ENCODE results near the gene ZNF771.
"Not testable (repeated sequence)": the region's sequence is repeated elsewhere in the genome, so short reads cannot be mapped to it uniquely, and the experiment has no call there.

The ZNF771 gene

GRCh38 chr16:30434852-30435251 lies 27.4 kb downstream of the ZNF771 start:
- no peak for DNase-seq (ENCODE audit: low spot score)

- DNase-seq (ENCODE audit: low spot score), result no peak
Observed at GRCh38 chr16:30437511-30438046, 30.2 kb downstream of the ZNF771 start.

DNA sequence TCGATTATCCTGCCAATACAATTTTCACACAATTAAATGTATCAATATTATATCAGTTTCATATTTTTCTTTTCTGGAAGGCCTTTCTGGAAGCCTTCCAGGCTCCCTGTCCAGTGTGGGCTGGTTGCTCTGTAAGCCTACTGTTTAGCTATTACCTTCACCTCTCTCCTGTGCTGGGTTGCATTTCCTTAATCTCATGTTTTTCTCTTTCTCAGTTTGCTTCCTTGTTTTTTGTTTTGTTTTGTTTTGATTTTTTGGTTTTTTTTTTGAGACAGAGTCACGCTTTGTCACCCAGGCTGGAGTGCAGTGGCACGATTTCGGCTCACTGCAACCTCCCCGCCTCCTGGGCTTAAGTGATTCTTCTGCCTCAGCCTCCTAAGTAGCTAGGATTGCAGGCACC lies 31.4 kb downstream of the ZNF771 start:
- DNase-seq (ENCODE audit: low spot score), result no peak

DNA sequence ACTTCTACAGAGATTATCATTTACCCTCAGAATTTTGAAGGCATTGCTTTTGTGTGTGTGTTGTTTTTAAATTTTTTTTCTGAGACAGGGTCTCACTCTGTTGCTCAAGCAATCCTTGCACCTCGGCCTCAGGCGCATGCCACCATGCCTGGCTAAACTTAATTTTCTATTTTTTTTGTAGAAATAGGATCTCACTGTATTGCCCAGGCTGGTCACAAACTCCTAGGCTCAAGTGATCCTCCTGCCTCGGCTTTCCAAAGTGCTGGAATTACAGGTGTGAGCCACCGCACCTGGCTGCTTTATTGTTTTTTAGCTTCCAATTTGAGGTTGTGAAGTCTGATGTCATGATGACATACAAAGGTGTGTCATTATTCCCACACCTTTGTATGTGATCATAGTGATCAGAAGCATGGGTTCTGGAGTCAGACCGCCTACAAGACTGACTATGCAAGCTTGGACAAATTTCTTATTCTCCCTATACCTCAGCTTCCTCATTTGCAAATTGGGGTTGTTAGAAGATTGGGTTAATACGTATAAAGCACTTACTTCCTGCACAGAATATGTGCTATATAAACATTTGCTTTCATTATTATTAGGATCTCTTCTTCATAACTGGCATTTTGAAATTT lies 32.4 kb downstream of the ZNF771 start:
- no peak for DNase-seq (ENCODE audit: low spot score)

- no peak for DNase-seq (ENCODE audit: low spot score)
Observed at GRCh38 chr16:30443631-30444030, 36.2 kb downstream of the ZNF771 start.

DNA sequence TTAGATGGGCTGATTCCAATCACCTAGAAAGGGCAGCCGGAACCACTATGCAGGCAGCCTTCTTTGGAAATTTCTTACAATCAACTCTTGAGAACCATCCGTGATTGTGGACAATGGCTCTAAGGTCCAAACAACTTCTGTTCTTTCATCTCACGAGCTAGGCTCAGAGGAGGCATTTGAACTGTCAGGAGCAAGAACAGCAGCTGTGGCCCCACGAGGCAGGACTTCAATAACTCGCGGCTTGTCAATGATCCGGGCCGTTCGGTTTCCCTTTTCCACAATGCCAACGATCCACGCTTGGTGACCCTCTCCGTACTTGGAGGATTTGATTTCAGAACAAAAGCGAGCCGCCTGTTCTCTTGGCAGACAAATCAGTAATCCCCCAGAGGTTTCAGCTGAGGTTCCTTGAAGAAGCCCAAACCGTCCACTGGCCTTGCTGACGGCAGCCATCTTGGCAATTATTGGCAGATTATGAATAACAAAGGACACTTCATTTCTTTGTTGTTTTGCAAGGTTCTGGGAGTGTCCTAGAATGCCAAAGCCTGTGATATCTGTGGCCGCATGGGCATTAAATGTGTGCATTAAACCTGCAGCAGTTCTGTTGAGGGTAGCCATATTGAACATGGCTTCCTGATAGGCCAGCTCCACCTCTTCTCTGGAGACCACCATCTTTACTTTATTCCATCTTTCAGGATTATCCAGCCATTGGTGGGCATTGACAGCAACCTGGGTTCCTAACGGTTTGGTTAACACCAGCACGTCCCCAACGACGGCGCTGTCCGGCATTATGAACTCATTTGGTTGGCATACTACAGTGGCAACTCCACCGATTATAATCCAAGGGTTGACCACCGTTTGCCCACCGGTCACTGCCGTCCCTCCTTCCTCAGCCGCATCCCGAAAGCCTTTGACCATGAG lies 37.1 kb downstream of the ZNF771 start:
- no peak for DNase-seq (ENCODE audit: low spot score)

DNA sequence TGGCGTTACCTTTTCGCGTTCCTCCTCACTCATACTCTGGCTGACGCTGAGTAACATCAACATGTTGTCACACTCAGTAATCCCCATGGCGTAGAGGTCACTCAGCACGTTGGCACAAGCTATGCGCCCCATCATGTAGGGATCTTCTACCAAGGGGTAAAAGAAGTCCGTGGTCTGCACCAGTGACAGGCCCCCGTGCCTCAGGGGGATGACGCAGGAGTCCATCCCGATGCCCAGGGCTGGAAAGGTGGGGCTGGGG lies 37.7 kb downstream of the ZNF771 start:
- no peak for DNase-seq (ENCODE audit: low spot score)

- peak; percentile 97 for DNase-seq (ENCODE audit: low spot score)
Observed at GRCh38 chr16:30445408-30446202, 38.2 kb downstream of the ZNF771 start, which contains the start of gene SEPHS2. TSS of gene SEPHS2 (minus strand) at chr16:30445874. CDS start at chr16:30445727, 147 bp downstream.

DNA sequence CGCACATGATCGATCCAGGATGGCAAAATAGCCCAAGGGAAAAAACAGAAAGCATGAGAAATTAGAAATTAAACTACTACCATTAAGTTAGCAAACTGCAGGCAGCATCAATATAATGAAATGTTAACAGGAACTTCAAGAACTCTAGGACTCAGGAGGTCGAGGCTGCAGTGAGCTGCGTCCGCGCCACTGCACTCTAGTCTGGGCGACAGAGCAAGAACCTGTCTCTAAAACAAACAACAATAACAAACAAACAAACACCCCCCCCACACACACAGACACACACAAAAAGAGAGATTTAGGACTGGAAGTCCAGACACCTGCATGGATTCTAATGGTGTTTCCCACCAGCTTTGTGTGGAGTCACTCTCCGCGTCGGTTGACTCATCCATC lies 38.8 kb downstream of the ZNF771 start:
- no peak for DNase-seq (ENCODE audit: low spot score)

- DNase-seq (ENCODE audit: low spot score), result no peak
Observed at GRCh38 chr16:30447512-30448226, 40.3 kb downstream of the ZNF771 start.

- no peak for DNase-seq (ENCODE audit: low spot score)
Observed at GRCh38 chr16:30449116-30449435, 41.7 kb downstream of the ZNF771 start.

DNA sequence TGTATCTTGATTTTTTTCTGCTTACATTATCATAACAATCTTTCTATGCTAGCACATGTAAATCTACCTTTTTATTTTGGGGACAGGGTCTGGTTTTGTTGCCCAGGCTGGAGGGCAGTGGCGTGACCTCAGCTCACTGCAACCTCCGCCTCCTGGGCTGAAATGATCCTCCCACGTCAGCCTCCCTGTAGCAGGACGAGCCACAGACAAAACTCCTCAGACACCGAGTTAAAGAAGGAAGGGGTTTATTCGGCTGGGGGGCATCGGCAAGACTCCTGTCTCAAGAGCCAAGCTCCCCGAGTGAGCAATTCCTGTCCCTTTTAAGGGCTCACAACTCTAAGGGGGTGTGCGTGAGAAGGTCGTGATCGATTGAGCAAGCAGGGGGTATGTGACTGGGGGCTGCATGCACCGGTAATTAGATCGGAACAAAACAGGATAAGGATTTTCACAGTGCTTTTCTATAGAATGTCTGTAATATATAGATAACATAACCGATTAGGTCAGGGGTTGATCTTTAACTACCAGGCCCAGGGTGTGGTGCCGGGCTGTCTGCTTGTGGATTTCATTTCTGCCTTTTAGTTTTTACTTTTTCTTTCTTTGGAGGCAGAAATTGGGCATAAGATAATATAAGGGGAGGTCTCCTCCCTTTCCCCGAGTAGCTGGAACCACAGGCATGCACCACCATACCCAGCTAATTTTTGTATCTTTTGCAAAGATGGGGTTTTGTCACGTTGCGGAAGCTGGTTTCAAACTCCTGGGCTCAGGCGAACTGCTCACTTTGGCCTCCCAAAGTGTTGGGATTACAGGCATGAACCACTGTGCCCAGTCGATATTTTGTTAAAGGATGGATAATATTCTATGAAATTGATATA lies 45.5 kb downstream of the ZNF771 start:
- not testable (repeated sequence) for DNase-seq (ENCODE audit: low spot score)

DNA sequence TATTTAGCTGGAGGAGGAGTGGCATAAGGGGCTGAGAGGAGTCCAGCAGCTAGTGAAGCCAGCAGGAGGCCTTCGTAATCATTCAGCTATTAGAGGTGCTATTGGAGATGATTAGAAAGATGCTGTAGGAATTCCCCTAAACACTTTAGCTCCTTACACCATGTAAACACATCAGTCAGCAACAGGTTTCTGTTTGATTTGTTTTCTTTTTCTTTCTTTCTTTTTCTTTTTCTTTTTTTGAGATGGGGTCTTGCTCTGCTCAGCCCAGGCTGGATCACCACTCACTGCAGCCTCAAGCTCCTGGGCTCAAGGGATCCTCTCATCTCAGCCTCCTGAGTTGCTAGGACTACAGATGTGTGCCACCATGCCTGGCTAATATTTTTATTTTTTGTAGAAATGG lies 48.9 kb downstream of the ZNF771 start:
- DNase-seq (ENCODE audit: low spot score), result no peak

- DNase-seq (ENCODE audit: low spot score), result no peak
Observed at GRCh38 chr16:30457256-30457655, 49.9 kb downstream of the ZNF771 start.

- DNase-seq (ENCODE audit: low spot score), result no peak
Observed at GRCh38 chr16:30457743-30458560, 50.5 kb downstream of the ZNF771 start.

GRCh38 chr16:30458561-30459394 lies 51.4 kb downstream of the ZNF771 start:
- DNase-seq (ENCODE audit: low spot score), result peak; percentile 30

GRCh38 chr16:30459456-30459855 lies 52.0 kb downstream of the ZNF771 start:
- no peak for DNase-seq (ENCODE audit: low spot score)

GRCh38 chr16:30461426-30461825 lies 54.0 kb downstream of the ZNF771 start:
- not testable (repeated sequence) for DNase-seq (ENCODE audit: low spot score)

GRCh38 chr16:30464078-30464477 lies 56.7 kb downstream of the ZNF771 start:
- no peak for DNase-seq (ENCODE audit: low spot score)
